GM13977 (cell line): ENCODE data around the gene ANKRD44.

Source experiments
- DNase-seq: peaks from one replicate; pipeline ENCODE4 v3.0.0; 2012; ENCODE audit warnings: low spot score
- in situ Hi-C: fragments of 300-500 bp; cut with MboI; formaldehyde crosslinking; loops from one replicate; pipeline ENCODE4 v1.12.0; 2022; ENCODE audit warnings: low sequenced_read_pairs, low pct_unique_long_range_greater_than_20kb, mixed read lengths, inconsistent platforms; ENCODE audit not compliant: unreplicated experiment
- TF ChIP-seq, protein P1 (sequence below): IDR thresholded peaks from 2 replicates; pipeline ENCODE4 v1.5.1; 2012; ENCODE audit warnings: mild to moderate bottlenecking, control low read depth; ENCODE audit not compliant: insufficient read depth; ENCODE audit errors: extremely low read depth, missing control alignments

ANKRD44 gene

GRCh38 chr2:197196541-197197180, 113.9 kb downstream of the ANKRD44 start:
- in situ Hi-C loops: loop anchor here (5.0 kb wide), 1 partner anchor 126 kb away; no protein-coding TSS in a partner anchor

DNA sequence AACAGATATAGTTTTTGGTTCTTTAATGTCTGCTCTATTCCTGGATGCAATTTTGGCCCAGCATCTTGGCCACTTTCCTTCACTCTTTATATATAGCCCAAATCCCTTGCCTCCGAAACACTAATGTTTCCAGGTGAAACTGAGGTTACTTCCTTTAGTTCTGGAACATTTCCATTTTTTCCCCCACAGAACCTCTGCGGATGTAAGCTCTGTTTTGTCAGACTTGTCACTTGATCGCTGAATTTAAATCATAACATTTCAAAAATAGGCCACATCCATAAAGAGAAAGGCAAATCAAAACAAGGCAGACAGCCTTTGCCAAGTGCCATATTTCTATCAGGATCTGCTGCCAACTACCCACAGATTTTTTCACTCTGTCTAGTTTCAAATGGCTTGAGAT, 115.1 kb downstream of the ANKRD44 start:
- TF ChIP-seq, protein P1, sequence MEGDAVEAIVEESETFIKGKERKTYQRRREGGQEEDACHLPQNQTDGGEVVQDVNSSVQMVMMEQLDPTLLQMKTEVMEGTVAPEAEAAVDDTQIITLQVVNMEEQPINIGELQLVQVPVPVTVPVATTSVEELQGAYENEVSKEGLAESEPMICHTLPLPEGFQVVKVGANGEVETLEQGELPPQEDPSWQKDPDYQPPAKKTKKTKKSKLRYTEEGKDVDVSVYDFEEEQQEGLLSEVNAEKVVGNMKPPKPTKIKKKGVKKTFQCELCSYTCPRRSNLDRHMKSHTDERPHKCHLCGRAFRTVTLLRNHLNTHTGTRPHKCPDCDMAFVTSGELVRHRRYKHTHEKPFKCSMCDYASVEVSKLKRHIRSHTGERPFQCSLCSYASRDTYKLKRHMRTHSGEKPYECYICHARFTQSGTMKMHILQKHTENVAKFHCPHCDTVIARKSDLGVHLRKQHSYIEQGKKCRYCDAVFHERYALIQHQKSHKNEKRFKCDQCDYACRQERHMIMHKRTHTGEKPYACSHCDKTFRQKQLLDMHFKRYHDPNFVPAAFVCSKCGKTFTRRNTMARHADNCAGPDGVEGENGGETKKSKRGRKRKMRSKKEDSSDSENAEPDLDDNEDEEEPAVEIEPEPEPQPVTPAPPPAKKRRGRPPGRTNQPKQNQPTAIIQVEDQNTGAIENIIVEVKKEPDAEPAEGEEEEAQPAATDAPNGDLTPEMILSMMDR: no peak
- no peak for DNase-seq
- in situ Hi-C loops: loop anchor here (5.0 kb wide), 1 partner anchor 127 kb away; no protein-coding TSS in a partner anchor

More at GRCh38 chr2:197196541-197197180, 113.9 kb downstream of the ANKRD44 start:
- TF ChIP-seq, protein P1: no peak
- no peak for DNase-seq

DNA sequence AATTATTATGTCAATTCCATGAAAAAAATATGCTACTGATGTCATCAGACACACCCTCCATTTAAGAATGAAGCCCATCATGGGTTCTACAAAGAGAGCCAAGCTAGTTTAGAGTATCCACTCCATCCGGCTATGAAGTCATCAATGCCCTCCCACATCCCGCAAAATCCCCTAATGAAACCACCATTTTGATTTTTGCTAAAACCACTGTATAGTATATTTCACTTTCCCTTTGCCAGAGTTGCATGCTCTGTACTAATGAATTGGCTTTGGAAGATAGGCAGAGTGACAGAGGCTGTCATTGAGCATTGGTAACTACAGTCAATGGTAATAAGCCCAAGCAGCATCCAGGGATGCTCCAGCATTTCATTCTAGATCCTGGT, 118.6 kb downstream of the ANKRD44 start:
- TF ChIP-seq, protein P1: no peak
- DNase-seq: peak; percentile 39
- in situ Hi-C loops: no loop called here

DNA sequence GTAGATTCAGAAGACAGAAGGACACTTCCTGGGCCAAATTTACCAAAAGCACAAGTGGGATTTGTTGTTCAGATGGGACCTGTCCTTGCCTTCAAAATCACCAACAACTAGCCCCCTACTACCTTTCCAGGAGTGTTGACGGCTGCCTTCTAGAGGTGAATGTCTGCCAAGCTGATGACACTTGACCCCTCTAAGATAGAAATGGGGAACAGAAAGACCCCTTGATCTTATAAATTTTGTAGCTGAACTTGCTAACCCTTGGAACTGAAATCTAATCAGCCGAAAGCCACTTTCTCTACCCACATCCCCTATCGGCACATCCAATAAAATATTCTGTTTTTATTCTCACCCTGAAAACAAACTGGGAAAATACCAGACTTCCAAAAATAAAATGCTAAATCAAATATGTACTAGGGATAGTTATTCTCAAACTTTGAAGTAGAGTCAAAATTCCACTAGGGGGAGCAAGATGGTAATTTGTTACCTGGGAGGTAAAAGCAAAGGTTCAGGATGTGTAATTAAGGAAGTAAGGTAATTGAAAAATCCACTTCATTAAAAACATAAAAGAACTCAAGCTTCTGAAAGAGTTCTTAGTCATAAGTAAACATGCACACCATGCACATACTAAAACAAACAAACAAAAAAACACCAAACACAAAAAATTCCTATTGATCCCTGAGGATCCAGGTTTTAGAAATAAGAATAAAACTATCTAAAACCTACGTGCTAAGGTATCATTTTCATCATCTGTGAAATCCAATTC, 119.2 kb downstream of the ANKRD44 start:
- in situ Hi-C loops: no loop called here
- TF ChIP-seq, protein P1: peak; percentile 63
- DNase-seq: peak; percentile 42

- no peak for DNase-seq
- TF ChIP-seq, protein P1: no peak
- in situ Hi-C loops: no loop called here
Observed at GRCh38 chr2:197190100-197190432, 120.5 kb downstream of the ANKRD44 start.

DNA sequence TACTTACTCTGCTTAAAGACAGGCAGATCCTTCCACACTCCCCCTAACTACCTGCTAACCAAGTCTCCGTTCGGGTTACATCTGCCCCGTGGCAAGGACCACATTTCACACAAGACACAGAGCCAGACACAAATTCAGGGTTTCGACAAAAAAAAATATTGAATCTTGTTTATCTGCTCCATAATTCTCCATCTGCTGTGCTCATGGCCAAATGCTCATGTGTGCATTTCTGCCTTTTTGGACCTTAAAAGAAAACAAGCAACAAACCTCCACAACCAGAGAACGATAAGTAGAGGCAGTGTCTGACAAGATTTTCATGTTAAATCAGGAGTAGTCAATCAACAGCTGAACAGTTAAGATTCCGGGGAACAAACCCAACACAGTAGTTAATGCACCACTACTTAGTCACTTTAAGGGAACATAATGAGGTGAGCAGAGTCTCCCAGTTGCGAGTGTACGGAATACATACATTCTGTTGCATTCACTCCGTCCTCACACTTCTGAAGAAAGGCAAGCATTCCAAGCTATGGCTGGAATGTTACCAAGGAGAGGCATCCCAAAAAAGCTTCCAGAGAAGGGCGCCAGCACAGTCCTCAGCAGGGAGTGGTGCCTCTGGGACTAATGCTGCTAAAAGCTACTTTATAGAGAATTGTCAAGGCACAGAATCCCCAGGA, 121.0 kb downstream of the ANKRD44 start:
- DNase-seq: no peak
- in situ Hi-C loops: loop anchor here (10.0 kb wide), 1 partner anchor 195 kb away; no protein-coding TSS in a partner anchor
- TF ChIP-seq, protein P1: no peak
